NB4 (cell line): Measurements from ENCODE around the gene LILRB1.

ENCODE experiments used
- DNase-seq: peaks from one replicate; pipeline ENCODE4 v3.0.0; 2010; ENCODE audit warnings: low read depth
- H3K4me3 ChIP-seq: one replicate; pipeline ENCODE4 v1.5.1; 2011; ENCODE audit warnings: mild to moderate bottlenecking, low read depth, low read length, moderate library complexity
- CTCF ChIP-seq: IDR thresholded peaks from one replicate; pipeline ENCODE4 v1.5.1; 2012; ENCODE audit warnings: low read depth, low read length
- MAX ChIP-seq: IDR thresholded peaks from 2 replicates; pipeline ENCODE4 v1.6.1; 2011; ENCODE audit warnings: low read depth, low read length
- MYC ChIP-seq: IDR thresholded peaks from 2 replicates; pipeline ENCODE4 v1.6.1; 2011; ENCODE audit warnings: low read depth, low read length
- POLR2A ChIP-seq: IDR thresholded peaks from 2 replicates; pipeline ENCODE4 v1.6.1; 2011; ENCODE audit warnings: mild to moderate bottlenecking; ENCODE audit not compliant: insufficient read length; ENCODE audit errors: extremely low read depth

The LILRB1 gene

GRCh38 chr19:54660964-54661363, 30.7 kb downstream of the LILRB1 start:
- TF ChIP-seq MYC (no peak), CTCF (no peak), MAX (no peak), POLR2A (no peak)
- peak; percentile 59 for DNase-seq
- H3K4me3 ChIP-seq: no peak overlapping the region

GRCh38 chr19:54661846-54662481, 31.7 kb downstream of the LILRB1 start:
- DNase-seq: no peak
- no peak overlapping the region for H3K4me3 ChIP-seq
- TF ChIP-seq POLR2A (no peak), MYC (no peak), MAX (no peak), CTCF (no peak)

- peak; percentile 29 for DNase-seq
- no peak within 1 kb of the TSS for H3K4me3 ChIP-seq
- TF ChIP-seq POLR2A (no peak), CTCF (no peak), MYC (no peak), MAX (no peak)
Observed at GRCh38 chr19:54662730-54663129, 32.4 kb downstream of the LILRB1 start, which contains the start of gene LILRB4. Gene LILRB4 (plus strand): TSS chr19:54662985. CDS start chr19:54663034, 49 bp downstream.

- H3K4me3 ChIP-seq: no peak overlapping the region
- DNase-seq: no peak
- TF ChIP-seq POLR2A (no peak), CTCF (no peak)
Observed at GRCh38 chr19:54665530-54665929, 35.2 kb downstream of the LILRB1 start.

- TF ChIP-seq POLR2A (no peak), CTCF (no peak), MYC (no peak), MAX (no peak)
- H3K4me3 ChIP-seq: no peak overlapping the region
- DNase-seq: no peak
Observed at GRCh38 chr19:54667217-54667616, 36.9 kb downstream of the LILRB1 start.

GRCh38 chr19:54668353-54668752, 38.1 kb downstream of the LILRB1 start:
- no peak for DNase-seq
- no peak overlapping the region for H3K4me3 ChIP-seq
- TF ChIP-seq MYC (no peak), CTCF (no peak), MAX (no peak), POLR2A (no peak)
